Choroid plexus epithelial cell (primary cell): Measurements from ENCODE around the gene SCAF1.

ENCODE experiments used
- DNase-seq: peaks from one replicate; pipeline ENCODE4 v3.0.0-alpha.2; 2010; ENCODE audit warnings: low read depth
- H3K4me3 ChIP-seq: 2 replicates; pipeline ENCODE4 v1.5.1; 2011; ENCODE audit warnings: low read depth, mild to moderate bottlenecking, control low read depth, low read length, moderate library complexity
- TF ChIP-seq, protein P1 (sequence below): conservative IDR thresholded peaks from 2 replicates; pipeline ENCODE4 v1.5.1; 2011; ENCODE audit warnings: low read depth, mild to moderate bottlenecking, control low read depth, inconsistent platforms, low read length, moderate library complexity

The SCAF1 gene

DNA sequence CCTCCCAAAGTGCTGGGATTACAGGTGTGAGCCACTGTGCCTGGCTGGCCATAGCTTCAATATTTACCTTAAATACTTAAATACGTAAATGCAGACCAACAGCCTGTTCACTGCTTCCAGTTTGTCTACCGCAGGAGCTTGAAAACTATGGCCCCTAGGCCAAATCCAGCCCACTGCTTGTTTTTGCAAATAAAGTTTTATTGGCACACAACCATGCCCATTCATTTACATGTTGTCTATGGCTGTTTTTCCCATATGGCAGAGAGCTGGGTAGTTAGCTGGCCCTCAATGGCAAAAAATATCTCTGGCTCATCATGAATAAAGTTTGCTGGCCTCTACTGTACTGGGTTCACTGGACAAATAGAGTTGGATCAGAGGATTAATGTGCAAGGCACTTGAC is 39.2 kb upstream of the SCAF1 start:
- TF ChIP-seq, protein P1, sequence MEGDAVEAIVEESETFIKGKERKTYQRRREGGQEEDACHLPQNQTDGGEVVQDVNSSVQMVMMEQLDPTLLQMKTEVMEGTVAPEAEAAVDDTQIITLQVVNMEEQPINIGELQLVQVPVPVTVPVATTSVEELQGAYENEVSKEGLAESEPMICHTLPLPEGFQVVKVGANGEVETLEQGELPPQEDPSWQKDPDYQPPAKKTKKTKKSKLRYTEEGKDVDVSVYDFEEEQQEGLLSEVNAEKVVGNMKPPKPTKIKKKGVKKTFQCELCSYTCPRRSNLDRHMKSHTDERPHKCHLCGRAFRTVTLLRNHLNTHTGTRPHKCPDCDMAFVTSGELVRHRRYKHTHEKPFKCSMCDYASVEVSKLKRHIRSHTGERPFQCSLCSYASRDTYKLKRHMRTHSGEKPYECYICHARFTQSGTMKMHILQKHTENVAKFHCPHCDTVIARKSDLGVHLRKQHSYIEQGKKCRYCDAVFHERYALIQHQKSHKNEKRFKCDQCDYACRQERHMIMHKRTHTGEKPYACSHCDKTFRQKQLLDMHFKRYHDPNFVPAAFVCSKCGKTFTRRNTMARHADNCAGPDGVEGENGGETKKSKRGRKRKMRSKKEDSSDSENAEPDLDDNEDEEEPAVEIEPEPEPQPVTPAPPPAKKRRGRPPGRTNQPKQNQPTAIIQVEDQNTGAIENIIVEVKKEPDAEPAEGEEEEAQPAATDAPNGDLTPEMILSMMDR = no peak
- H3K4me3 ChIP-seq = no peak overlapping the region
- no peak for DNase-seq

DNA sequence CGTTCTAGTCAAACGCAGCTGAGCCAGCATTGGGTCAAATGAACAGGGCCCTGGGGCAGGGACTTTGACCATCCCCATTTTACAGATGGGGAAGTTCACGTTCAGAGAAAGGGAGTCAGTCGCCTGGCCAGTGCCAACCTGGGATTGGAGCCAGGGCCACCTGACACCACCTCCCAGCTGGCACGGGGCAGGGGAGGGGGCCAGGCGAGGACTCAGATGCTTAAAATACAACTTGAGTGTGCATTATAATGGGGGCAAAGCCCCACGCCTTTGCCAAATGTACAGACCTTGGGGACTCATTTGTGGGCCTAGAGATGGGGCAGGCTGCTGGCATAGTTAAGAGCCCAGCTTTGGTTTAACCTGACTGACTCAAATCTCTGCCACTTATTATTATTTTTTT is 36.4 kb upstream of the SCAF1 start:
- no peak overlapping the region for H3K4me3 ChIP-seq
- TF ChIP-seq, protein P1 = no peak
- DNase-seq = no peak

DNA sequence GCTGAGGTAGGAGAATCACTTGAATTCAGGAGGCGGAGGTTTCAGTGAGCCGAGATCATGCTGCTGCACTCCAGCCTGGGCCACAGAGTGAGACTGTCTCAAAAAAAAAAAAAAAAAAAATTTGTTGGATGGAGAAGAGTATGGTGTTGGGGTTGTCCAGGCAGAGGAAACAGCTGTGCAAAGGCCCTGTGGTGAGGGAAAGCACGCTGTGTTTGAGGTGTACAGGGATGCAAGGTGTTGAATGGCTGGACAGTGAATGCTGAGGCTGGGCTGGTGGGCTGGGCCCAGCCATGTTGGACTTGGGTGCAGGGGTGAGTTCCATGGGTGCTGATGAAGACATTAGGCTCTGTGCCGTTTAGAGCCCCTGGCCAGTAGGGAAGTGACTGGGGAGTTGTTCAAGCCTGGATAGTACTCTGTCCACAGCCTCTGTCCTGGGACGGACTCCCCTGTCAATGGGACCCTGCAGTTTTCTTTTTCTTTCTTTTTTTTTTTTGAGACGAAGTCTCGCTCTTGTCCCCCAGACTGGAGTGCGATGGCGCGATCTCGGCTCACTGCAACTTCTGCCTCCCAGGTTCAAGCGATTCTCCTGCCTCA is 32.4 kb upstream of the SCAF1 start:
- no peak overlapping the region for H3K4me3 ChIP-seq
- no peak for DNase-seq
- TF ChIP-seq, protein P1 = no peak

DNA sequence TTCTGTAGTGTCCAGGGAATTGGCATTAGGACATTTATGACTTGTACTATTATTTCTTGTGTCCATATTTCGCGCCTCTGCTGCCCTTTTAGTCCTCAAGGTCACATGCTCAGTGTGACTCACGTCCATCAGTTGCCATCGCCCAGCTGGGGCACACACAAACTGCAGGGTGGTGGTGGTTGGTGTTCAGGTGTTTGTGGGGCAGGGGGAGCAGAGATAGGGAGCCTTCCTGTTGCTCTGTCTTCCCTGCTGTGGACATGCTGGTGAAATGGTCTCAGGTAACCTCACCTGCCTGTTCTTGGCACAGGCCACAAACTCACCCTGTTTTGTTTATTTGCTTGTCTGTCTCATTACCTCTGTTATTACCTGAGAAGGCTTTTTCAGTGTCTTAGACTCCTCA is 28.6 kb upstream of the SCAF1 start:
- DNase-seq = no peak
- TF ChIP-seq, protein P1 = no peak
- no peak overlapping the region for H3K4me3 ChIP-seq

DNA sequence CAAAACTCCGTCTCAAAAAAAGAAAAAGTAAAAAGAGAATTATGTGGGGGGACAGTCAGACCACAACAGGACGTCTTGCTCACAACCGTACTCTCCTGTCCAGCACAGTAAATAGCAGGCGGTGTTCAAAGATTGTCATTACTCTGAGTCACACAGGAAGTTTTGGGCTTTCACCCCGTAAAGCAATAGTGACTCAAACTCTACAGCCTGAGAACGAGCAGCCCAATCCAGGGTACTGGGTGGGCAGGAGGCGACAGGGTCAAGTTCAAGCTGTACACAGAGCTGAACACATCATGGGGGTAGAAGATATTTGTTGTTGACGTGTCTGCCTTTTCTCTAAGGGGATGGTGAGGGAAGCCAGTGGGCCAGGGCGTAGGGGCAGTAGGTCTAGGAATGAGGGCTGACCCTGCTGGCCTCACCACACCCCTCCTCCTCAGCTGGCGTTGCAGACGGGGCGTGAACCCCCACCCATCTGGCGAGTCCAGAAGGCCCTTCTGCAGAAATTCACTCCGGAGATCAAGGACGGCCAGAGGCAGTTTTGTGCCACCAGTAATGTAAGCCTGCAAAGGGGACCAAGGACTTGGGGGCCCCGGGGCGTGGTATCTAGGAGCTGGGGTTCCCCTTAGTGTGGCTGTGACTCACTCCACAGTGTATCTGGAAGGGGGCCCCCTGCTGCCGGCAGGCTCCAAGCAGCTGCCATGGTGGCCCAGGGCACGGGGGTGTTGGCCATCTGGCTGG is 27.7 kb upstream of the SCAF1 start:
- TF ChIP-seq, protein P1 = peak; percentile 48
- H3K4me3 ChIP-seq = no peak overlapping the region
- peak; percentile 74 for DNase-seq

DNA sequence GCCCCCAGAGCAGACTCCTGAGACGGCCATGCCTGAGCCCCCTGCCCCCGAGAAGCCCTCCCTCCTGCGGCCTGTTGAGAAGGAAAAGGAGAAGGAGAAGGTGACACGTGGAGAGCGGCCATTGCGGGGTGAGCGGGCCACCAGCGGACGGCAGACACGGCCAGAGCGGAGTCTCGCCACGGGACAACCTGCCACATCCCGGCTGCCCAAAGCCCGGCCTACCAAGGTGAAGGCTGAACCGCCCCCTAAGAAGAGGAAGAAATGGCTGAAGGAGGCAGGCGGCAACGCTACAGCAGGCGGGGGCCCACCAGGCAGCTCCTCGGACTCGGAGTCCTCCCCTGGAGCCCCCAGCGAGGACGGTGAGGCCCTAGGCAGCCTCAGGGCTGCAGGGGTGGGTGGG is 26.1 kb upstream of the SCAF1 start:
- TF ChIP-seq, protein P1 = no peak
- no peak overlapping the region for H3K4me3 ChIP-seq
- DNase-seq = no peak

DNA sequence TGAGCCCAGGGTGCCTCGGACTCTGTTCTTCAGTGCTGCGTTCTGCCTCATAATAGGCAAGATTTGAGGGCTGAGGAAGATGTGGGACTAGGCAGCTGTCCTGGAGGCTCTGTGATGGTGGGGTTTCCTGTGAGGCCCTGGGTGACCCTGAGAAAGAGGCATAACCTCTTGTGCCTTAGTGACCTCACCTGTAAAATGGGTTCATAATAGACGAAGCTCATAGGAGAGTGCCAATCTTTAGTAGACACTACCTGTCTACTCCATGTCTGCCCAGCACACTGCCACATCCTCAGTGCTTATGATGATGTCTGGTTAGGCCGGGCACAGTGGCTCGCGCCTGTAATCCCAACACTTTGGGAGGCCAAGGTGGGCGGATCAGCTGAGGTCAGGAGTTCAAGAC is 25.5 kb upstream of the SCAF1 start:
- H3K4me3 ChIP-seq = no peak overlapping the region
- TF ChIP-seq, protein P1 = no peak
- DNase-seq = no peak
